Smooth muscle cell of the brain vasculature (primary cell): Measurements from ENCODE around the gene ITGB6.
"Not testable (repeated sequence)": the region's sequence is repeated elsewhere in the genome, so short reads cannot be mapped to it uniquely, and the experiment has no call there.

ENCODE experiments used
- DNase-seq: peaks from one replicate; pipeline ENCODE4 v3.0.0-alpha.2; 2012; ENCODE audit warnings: low read depth, low spot score

The ITGB6 gene

DNA sequence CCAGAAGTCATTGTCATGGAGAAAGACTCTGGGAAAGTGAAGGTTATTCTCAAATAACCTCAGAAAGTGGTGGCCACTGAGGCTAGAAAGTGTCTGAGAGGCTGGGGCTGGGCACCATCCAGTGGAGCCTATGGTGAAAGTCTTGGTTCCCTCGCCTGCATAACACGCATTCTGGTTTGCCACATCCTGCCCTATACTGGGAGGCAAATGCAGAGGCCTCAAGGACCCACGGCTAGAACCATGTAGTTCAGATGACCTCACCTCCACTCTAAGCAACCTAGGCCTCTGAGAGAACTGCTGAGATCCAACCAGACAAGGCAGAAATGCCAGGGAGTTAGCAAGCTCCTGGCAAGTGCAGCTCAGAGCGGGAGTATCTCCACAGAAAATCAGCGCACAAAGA, 5.1 kb downstream of the ITGB6 start:
- no peak for DNase-seq

DNA sequence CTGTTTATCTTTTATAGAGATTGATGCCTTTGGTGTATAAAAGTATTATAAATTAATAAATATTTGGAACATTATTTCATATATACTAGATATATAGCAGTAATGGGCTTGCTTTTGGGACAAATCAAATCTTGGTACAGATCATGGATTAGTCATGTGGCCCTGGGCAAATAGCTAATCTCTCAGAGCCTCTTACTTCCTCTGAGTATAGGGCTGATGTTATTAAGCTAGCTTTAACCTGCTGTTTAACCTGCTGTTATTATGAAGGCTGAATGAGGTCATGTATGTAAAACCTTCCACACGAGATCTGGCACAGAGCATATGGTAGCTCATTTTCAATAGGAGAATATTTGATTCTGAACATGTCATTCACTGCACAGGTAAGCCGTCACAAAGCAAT, 5.7 kb downstream of the ITGB6 start:
- DNase-seq, result no peak

DNA sequence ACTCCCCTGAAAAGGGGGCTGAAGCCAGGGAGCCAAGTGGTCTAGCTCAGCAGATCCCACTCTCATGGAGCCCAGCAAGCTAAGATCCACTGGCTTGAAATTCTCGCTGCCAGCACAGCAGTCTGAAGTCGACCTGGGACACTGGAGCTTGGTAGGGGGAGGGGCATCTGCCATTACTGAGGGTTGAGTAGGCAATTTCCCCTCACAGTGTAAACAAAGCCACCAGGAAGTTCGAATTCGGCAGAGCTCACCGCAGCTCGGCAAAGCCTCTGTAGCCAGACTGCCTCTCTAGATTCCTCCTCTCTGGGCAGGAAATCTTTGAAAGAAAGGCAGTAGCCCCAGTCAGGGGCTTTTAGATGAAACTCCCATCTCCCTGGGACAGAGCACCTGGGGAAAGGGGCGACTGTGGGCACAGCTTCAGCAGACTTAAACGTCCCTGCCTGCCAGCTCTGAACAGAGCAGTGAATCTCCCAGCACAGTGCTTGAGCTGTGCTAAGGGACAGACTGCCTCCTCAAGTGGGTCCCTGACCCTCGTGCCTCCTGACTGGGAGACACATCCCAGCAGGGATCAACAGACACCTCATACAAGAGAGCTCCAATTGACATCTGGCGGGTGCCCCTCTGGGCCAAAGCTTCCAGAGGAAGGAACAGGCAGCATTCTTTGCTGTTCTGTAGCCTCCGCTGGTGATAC, 18.8 kb downstream of the ITGB6 start:
- DNase-seq, result not testable (repeated sequence)

DNA sequence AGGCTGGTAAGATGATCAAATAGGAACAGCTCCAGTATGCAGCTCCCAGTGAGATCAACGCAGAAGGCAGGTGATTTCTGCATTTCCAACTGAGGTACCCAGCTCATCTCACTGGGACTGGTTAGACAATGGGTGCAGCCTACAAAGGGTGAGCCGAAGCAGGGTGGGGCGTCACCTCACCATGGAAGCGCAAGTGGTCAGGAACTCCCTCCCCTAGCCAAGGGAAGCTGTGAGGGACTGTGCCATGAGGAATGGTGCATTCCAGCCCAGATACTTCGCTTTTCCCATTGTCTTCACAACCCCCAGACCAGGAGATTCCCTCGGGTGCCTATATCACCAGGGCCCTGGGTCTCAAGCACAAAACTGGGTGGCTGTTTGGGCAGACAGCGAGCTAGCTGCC, 19.4 kb downstream of the ITGB6 start:
- not testable (repeated sequence) for DNase-seq

DNA sequence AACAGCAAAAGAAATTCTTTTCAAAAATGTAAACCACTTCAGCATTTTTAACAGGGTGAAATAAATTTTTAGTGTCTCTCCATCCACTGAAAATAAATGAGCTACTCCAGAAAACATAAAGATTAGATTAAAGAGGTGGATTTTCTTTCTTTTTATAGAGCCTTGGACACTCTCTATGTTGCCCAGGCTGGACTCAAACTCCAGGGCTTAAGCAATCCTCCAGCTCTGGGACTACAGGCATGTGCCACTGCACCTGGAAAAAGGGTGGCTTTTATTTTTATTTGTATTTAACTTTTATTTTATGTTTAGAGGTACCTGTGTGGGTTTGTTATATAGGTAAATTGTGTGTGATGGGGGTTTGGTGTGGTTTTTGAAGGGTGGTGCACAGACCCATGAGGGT, 19.9 kb downstream of the ITGB6 start:
- no peak for DNase-seq

DNA sequence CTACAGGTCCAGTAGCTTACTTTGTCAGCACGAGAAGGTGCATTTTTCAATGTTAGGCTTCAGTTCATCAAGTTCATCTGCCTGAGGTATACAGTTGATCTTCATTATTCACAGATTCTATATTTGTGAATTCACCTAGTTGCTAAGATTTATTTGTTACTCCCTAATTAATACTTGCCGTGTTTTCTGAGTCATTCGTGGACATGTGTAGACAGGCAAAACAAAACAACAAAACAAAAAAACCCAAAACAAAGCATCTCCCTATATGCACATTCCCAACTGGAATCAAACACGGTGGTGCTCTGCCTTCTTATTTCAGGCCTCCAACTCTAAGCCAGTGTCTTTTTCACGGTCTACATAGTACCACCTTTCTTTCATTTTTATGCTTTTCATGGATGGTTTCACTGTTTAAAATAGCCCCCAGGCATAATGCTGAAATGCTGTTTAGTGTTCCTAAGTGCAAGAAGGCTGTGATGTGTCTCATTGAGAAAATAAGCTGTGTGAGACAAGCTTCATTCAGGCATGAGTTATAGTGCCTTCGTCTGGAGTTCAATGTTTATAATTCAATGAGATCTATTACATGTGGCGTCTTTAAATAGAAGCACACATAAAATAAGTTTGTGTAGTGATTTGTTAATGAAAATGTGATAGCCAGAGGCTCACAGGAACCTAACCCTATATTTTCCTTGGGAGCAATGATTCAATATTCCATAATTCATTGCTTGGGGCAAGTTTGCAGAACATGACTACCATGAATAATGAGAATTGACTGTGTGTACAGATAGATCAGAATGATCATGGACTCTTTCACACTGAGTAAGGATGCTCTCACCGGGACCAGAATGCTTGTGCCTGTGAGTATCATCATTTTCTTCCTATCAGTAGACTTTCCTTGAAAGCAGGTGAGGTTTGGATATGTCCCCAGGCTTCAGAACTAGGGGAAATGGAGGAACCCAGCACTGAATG, 24.6 kb downstream of the ITGB6 start:
- DNase-seq, result no peak

DNA sequence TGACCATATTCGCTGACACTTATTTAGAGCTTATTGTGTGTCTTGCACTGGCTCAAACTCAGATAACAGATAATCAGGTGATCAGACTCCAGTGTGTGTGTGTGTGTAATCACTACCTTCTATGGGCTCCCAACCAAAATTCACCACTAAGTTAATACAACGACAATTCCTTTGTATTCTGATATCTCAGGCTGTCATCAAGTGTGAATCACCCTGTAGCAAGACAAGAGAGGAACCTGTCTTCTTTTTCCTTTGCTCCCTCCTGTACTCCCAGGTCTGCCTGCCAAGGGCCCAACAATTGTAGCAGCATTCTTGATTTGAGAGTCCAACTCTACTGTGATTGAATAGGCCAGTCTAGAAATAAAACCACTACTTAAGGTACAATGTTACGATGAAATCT, 25.8 kb downstream of the ITGB6 start:
- DNase-seq, result no peak

DNA sequence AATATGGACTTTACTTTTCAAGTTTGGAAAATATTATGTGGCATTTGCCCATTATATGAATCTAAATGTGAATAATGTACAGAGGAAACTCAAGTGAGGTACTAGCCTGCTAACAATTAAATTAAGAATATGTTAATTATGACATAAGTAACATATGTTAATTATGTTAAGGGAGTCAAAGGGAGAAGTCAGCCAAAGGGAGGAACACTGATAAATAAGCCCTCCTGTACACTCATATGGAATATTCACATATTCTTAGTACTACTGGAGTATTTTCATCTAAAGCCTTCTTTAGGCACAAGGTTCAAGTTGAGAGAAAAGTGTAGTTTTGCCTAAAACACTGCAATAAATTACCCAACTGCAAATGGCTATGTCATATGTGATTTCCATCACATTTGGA, 30.1 kb downstream of the ITGB6 start:
- DNase-seq, result no peak

DNA sequence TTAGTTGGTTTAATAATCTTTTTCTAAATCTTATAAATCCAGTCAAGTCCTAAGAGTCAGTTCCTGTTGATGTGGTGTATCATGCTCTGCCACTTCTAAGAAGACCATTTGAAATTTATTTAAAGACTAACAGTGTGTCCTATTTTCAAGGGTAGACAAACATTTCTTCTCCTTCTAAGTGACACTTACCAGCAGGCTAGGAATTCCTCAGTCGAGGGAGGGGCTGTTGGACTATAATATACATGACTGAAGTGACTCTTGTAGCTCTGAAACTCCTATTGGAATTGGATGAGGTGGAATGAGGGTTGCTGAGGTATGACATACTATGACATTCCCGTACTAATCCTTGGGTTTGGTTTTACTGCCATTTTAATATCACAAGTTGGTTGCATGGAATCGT, 30.6 kb downstream of the ITGB6 start:
- DNase-seq, result no peak

DNA sequence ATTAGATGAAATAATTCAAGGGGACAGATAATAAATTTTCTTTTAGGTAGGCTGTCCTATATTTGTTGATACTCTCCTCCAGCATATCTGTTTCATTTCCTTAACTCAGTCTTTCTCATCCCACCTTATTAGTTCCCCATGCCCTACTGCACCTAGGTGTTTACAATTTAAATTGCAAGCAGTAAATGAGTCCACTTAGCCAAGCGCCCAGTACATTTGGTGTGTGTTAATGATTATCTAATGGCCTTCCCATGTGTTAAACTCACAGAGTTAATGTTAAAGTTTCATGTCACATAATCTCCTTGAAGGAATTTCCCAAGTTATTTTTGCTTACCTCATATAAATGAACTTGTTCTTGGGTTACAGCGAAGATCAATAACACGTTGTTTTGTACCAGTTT, 31.2 kb downstream of the ITGB6 start:
- DNase-seq, result no peak

DNA sequence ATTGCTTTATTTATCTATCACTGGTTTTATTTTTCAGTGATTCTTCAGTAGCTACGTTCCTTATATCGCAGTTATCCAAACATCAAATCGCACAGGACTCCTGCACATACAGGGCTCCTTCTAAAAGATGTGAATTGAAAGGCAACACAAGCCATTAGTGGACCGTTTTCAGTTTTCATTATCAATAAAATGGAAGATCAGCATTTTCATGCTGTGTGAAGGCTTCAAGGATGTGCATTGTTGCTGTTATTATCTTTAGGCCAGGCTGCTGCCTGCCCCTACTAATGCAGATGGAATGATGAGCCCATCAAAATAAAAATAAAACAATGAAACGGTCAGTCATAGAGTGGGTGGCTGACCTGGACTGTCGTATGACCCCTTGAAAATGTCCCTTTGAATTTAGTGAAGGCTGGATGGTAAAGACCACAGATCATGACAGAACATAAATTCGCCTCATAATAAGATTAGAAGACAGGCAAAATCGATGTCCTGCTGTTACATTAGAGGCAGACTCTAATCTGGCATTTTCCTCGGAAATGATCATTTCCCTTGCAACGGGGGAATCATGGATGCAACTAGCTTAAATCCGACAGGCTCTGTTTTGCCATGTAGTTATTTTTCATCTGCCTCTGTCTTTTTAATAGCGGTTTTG, 32.9 kb downstream of the ITGB6 start:
- no peak for DNase-seq

DNA sequence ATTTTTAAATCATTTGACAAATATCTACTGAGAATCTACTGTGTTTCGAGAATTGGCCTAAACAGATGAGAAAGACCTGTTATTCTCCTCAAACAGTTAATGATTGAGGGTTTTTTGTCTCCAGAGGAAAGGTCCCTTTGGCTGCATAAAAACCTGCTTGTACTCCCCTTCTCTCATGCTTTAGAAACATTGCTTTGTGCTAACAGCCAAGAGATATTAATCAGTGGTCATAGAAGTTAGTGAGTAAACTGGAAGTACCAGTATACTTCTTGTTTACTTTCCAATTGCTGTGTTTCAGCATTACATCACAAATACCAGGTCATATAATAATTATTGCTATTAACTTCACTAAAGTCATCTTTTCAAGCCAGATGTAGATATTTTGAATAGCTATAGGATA, 34.1 kb downstream of the ITGB6 start:
- no peak for DNase-seq

DNA sequence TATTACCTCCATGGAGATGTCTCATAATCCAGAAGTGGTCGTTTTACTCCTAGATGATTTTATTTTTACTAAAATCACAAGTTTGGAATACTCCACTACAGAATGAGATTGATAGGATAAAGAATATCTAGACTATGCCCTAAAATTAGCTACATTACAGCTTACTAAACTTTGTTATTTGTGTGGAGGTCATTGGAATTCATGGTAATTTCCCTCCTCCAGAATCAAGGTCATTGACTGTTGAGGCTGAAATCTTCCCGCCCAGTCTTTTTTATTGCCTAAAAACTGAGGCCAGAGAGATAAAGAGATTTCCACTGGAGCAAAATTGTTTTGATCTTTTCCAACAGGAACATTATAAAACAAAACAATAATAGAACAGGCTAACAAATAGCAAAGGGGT, 35.0 kb downstream of the ITGB6 start:
- no peak for DNase-seq

DNA sequence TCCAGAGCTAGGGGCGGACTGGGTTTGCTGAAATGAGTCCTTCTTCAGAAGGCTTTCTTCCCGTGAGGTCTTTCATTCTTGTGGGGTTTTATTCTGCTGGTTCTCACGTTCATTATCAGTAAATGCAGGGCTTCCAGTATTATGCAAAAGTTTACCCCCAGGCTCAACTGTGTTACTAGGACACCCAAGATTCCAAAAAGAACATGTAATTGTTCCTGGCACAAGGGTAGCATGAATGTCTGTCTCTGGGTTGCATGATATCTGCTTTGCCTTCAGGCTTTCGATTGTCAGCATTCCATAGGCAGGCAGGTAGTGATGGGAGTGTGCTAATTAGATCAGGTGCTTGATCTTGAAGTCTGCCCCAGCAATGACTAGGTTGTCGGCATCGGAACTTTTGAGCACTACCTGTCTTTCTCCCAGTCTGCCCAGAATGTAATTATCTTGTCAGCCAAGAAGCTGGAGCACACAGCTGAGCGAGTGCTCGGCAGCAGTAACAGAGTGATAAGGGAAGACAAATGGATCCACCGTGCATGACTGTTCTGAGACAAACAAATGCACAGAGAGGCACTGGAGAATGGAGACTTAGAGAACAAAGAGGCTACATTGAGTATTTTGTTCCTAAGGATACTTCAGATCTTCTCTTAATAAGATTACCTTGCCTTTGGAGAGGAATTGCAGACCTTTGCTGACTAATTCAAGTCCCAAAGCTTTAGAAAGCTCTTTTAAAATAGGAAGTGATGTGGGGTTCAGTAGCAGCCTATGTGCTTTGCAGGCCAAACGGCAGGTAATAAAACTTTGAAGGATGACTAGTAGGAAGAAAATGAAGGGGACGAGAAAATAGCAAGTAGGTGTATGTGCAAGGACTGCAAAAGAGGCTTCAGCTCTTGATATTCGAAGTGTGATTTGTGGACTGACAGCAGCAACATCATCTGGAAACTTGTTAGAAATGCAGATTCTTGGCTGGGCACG, 41.9 kb downstream of the ITGB6 start:
- DNase-seq, result no peak

DNA sequence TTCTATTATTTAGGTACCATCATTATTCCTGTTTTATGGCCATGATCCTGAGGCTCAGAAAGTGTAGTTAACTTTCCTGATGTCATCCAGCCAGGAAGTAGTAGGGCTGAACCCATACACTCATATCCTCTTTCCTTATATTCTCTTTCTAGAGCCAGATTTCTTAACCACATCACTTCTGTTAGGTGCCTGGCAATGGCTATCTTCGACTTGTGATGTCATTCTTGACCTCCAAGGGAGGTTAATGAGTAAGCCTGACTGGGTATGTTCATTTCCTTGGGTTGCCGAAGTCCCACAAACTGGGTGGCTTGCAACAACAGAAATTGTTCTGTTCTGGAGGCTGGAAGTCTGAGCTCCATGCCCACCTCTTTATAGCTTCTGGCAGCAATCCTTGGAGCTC, 43.4 kb downstream of the ITGB6 start:
- DNase-seq, result no peak

DNA sequence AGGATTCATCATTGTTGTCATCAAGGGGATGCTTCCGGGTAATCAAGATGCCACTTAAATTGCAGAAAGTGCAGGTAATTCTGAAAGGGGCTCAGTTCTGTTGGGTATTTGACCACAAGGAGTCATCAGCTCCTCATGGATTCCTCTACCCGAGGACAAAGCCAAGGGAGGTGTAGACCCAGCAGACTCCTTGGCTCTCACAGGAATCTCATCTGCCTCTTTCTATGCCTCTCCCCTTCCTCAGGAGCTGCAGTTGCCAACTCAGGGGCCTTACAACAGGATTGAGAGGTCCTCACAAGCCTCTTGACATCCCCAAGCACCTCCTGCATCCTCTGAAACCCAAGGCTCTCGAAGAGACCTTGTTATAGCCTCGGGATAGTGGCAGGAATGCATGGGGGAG, 44.0 kb downstream of the ITGB6 start:
- DNase-seq, result no peak

DNA sequence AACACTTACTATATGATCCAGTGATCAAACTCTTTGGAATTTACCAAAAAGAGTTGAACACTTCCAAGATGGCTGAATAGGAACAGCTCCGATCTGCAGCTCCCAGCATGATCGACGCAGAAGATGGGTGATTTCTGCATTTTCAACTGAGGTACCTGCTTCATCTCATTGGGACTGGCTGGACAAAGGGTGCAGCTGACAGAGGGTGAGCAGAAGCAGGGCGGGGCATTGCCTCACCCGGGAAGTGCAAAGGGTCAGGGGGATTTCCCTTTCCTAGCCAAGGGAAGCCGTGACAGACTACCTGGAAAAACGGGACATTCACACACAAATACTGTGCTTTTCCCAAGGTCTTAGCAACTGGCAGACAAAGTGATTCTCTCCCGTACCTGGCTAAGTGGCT, 51.7 kb downstream of the ITGB6 start:
- not testable (repeated sequence) for DNase-seq

DNA sequence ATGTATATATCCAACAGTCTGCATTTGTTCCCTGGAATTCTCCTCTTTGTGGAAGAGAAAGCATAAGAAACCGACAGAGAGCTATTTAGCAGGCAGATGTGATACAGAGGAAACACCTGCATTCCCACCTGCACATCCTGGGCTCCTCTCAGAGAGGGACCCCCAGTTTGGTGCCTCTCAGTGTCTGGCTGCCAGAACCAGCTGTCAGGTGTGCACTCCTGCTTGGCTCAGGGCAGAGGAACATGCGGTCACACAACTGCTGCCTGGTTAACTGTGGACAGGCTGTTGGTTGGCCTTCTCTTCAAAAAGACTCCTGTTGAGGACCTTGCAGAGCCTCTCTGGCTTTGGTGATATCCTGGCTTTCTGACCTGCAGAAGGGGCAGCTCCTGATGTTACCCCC, 54.6 kb downstream of the ITGB6 start:
- no peak for DNase-seq

DNA sequence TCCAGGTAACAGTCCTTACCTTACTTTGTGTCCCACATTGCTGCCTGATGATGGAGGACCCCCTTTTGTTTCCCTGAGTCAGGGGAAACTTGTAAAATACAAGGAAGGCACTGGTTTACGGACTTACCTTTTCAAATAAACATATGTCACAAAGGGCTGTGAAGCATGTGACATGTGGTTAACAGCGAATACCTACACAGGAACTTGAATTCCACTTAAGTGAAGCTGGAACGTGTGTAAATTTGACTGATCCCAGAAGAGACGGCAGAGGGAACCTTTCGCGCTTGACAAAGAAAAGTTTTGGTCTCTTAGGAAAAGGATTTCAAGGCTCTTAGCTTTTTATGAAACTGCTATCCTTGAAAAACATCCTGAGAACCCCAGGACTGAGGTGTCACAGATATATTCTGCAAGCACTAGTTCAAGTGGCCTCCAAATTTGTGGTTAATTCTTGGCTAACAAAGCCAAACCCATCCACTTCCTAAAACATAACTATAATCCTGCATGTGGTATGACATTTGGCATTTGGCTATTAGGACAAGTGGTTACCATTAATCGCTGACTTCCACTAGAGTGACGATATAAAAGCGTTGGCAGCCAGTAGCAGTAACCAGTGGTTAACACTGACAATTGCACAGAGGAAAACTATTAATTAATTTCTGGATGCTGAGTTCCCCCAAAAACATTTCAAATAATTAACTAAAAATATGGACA, 55.6 kb downstream of the ITGB6 start:
- no peak for DNase-seq

DNA sequence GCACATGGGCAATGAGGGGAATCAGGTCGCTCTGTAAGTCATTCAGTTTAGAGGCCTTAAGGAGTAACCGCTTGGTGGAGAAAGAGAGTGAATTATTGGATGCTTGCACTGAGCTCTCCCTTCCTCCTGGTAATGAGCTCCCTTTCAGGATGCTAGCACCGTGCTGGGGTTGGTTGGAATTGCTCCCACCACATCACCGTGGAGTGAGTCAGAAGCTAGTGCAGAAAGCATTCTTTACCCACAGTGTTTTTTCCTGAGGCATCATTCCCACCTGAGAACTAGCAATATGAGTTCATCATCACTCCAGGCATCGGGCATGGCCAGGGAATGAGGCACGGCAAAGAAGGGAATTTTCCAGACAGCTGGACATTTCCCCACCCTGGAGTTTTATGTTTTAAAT, 57.6 kb downstream of the ITGB6 start:
- no peak for DNase-seq

DNA sequence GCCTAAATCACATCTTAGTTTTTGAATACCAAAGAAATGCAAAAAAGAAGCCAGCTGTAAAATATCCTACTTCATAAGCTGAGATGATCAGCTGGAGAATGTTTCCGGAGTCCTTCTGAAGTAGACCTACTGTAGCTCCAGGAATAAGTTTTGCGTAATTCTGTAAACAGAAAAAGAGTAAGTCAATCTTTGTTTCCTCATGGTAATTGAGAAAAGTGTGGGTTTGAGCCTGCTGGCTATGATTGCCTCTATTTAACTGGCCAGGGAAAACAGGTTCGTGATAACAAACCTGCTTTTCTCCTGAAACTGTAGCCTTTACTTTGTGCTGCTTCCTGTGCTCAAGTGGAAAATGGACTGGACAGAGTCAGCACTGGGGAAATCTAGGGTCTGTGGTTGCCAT, 58.2 kb downstream of the ITGB6 start:
- no peak for DNase-seq
